ENCODE results near the gene LRRFIP1.
A peak's percentile ranks its signal among the peaks of the same experiment; 100 is the strongest.
"Not testable (repeated sequence)": the region's sequence is repeated elsewhere in the genome, so short reads cannot be mapped to it uniquely, and the experiment has no call there.

The LRRFIP1 gene

DNA sequence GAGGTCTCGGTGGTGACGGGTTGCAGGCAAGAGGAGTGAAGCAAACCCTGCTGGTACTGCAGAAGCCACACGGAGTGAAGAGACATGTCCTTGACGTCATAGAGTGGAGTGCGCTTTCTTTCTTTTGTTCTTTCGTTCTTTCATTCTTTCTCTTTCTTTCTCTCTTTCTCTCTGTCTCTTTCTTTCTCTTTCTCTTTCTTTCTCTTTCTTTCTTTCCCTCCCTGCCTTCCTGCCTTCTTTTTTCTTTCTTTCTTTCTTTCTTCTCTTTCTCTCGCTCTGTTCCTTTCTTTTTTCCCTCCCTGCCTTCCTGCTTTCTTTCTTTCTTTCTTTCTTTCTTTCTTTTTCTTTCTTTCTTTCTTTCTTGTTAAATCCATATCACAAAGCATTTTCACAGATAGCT, 39.2 kb downstream of the LRRFIP1 start:
- DNase-seq = no peak

DNA sequence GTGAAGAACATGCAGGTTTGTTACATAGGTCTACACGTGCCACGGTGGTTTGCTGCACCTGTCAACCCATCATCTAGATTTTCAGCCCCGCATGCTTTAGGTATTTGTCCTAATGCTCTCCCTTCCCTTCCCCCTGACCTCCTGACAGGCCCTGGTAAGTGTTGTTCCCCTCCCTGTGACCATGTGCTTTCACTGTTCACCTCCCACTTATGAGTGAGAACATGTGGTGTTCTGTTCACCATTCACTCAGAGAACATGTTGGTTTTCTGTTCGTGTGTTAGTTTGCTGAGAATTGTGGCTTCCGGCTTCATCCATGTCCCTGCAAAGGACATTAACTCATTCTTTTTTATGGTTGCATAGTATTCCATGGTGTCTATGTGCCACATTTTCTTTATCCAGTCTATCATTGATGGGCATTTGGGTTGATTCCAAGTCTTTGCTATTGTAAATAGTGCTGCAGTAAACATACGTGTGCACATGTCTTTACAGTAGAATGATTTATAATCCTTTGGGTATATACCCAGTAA, 39.7 kb downstream of the LRRFIP1 start:
- not testable (repeated sequence) for DNase-seq

DNA sequence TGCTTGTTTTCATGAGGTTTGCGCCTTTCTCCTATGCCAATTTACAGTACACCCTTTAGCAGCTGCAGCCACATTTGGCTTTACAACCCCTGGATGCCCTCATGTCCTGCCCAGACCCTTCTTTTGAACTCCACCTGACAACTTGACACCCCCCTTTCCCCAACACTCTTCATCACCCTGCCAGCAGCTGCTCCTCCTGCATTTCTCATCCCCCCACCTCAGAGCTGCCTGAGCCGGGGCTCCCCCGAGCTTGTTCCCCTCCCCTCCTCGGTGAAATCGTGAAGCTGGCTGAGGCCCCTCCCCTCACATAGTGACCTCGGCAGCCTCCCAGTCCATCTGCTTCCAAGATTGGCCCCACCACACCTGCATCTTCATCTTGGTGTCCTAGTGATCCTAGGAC, 40.5 kb downstream of the LRRFIP1 start:
- DNase-seq = no peak

DNA sequence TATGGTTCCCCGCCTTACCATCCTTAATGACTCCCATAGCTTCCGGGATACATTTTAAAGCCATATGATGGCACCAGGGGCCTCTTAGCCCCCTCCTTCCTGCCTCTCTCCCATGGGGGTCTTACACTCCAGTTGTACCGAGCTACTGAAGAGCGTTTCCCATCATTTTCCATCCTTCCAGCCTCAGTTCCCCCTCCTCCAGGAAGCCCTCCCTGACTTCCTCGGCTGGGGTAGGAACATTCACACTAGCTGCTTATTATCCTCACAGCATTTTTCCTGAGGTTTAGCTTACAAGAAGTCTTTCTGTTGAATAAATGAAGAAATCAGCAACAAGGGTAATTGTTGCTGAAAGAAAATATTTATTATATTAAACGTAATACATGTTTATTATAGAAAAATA, 41.1 kb downstream of the LRRFIP1 start:
- DNase-seq = no peak

DNA sequence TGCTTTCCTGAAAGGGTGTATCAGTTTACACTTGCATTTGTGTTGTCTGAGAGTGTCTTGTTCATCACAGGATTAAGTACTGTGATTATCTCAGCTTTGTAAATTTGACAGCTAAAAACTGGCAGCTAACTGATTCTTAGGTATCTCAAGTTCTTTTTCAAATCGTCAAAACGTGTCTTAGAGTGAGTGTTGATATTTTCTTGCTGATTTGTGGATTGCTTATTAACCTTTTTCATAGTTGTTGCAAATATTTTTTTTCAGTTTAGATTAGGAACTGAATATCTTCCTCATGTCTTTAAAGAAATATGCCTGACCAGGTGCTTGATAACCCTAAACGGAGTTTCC, 41.9 kb downstream of the LRRFIP1 start:
- DNase-seq = no peak

DNA sequence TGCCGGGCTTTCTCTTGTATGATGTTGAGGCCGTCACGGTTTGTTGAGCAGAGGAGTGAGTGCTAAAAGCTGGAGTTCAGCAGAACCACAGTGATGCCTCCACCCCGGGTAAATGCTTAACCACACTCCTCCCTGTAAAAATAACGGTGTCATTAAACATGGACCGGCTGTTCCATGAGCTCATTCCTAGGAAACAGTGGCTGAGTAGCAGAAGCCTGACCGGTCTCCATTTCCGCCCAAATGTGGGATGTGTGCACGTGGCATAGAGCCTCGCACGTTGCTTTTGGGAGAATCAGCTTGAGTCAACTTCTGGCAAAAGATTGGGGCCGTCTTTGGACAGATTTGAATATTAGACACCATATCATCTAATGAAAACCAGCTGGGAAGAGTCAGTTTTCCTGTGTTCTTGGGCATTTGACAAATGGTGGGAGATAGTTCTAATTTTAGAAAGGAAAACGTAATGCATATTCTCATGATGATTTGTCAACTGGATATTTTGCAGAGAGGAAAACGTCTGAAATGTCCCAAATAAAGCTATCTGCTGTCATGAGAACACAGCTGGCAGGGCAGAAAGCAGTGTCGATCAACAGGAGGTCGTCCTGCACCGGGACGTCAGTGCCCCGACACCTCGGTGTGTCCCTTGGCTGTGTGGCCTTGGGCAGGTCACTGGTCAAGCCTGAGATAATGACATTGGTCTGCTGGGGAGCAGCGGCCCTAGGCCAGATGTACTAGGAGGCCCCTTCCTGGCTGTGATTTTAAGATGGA, 42.4 kb downstream of the LRRFIP1 start:
- no peak for DNase-seq

DNA sequence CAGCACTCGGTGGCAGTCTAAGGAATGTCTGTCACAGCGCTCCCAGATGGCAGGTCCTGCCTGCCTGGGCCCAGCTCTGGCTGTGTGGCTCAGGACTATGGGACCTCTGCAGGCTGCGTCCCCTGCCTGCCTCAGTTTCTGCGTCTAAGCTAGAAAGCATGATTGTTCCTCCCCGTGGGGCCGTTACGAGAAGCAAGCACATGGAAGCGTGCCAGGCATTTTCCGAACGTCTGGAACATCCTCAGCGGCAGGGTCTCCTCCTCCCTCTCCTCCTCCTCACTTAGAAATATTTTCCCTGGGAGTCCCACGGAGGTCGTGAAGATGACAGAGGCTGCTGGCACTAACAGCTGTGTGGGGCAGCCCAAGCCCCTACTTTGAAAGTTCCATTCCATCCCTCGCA, 43.3 kb downstream of the LRRFIP1 start:
- DNase-seq = no peak

DNA sequence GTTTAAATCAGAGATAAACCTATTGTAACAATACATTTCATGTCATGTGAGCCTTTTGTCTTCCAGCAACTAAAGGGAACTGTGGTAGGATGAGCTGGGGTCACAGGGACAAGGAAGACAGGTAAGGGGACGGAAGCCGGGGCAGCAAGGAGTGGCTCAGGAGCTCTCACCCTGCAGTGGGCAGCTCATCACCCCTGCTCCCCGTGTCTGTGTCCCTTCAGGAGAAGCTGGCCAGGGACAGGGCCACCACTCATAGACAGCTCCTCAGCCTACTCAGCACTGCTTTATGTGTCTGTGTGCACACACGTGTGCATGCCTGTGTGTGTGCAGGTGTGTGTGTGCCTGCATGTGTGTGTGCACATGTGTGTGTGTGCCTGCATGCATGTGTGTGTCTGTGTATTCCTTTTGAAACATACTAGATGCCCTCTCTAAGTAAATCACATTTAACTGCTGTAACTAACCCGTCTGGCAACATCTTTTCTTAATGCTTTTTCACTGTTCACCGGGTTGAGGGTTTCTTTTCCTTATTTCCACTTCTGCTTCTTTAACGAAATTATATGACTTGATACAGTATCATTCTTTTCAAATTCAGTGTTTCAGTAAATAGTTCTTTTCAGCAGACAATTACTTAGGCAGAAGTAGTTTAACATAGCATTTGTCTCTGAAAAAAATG, 44.2 kb downstream of the LRRFIP1 start:
- DNase-seq = no peak

DNA sequence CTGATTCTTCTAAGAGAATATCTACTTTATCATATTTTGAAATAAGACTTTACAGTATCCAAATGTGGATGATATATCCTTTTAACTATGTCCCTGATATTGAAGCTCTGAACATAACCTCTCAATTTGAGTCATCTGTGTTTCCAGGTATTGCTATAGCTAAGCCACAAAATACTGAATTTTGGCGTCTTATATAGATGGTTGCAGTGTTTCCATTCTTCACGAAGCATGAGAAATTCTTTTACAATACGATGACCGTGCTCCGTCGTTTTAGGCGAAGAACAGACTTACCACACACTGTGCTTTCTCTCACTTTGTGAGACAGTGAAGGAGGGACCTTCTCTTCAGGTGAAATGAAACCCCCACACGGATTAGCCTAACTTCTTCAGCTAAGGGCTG, 45.3 kb downstream of the LRRFIP1 start:
- DNase-seq = no peak

DNA sequence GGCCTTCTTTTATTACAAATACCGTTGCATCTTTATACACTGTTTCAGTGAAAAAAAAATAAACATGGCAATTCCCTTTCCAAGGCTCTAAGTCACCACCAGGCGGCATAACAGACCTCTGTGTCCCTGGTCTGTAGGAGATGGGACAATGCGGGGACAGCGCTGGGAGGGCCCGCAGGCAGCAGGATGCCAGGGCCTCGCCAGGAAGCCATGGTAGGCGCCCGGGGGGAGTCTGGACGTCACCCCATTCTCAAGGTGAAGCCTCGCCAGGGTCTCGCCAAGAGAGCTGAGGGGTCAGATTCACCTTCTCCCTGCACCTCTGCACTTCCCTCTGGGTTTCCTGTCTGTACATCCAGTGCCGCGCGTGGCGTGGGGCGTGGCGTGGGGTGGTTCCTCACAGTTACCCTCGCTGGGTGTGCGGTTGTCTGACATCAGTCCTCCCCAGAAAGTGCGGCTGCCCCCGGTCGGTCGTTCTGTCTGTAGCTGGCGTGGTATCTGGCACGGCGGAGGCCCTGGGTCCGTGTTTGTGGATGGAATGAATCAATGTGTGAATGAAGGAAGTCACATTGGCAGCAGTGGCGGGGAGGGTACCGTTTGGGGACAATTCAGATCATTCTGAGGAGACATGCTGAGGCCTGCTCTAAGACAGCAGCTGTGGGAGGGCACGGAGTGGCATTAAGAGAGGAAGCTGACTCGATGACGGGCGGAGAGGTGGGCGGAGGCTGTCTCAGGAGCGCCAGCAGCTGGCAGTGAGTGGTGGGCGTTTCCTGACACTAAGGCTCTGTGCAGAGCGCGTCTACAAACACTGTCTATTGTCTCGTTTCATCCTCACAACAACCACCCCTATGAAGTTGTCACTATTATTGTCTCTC, 46.0 kb downstream of the LRRFIP1 start:
- DNase-seq = peak; percentile 42 to 44

DNA sequence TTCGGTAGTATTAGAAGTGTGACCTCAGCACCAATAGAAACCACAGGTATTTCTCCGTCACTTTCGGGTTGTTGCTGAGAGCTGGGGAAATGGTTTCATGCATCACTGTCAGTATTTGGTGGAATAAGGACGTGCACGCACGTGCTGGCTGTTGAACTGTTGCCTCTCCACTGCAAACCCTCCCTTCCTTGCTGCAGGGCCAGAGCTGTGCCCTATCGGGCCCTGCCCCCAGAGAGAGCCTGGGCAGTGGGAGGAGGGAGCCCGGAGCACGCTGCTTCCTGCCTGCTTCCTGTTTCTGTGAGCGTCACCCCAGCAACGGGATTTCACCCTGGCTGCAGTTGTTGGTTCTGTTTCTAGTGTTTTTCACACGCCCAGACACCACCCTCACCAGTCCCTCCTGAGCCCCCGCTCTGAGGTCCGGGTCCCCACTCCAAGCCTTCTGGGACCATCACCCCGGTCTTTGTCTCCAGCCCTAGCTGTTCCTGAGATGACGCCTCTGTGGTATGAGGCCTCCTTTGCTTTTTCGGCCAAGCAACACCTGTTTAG, 47.4 kb downstream of the LRRFIP1 start:
- DNase-seq = peak in 1 of 2 donors; percentile 73

DNA sequence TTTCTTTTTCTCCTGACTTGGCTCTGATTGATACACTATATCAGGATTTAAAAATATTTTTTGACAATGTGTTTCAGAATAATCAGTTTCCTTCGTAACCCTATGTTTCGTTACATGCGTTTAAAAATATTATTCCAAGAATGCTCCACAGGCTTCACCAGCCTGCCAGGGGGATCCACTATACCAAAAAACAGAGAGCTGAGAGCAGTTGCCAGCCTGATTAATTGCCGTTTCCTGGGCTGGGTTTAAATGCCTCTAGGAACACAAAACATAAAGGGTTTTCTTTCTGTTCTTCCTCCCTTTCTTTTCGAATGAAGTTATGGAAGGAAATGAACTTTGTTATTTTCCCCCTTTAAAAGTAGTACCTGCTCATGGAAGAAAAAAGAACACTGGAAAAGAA, 47.9 kb downstream of the LRRFIP1 start:
- DNase-seq = no peak

DNA sequence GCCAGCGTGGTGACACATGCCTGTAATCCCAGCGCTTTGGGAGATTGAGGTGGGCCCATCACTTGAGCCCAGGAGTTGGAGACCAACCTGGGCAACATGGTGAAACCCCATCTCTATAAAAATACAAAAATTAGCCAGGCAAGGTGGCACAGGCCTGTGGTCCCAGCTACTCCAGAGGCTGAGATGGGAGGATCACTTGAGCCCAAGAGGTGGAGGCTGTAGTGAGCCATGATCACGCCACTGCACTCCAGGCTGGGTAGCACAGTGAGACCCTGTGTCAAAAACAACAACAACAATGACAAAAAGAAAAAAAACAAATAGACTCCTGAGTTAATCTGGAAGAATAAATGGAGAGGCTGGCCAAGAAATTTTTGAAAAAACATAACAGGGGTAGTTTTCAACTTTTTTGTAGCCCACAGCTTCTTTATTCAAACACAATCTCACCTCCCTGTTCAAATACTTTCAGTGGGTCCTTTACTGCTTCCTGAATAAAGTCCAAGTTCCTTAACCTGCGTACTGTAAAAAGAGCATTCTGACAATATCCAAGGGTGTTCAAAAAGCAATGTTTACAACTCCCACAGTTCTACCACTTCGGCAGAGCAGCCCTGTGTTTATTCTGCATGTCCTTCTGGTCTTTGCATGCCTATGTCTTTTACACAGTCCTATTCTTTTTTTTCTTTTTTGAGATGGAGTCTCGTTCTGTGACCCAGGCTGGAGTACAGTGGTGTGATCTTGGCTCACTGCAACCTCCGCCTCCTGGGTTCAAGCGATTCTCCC, 53.5 kb downstream of the LRRFIP1 start:
- DNase-seq = no peak

DNA sequence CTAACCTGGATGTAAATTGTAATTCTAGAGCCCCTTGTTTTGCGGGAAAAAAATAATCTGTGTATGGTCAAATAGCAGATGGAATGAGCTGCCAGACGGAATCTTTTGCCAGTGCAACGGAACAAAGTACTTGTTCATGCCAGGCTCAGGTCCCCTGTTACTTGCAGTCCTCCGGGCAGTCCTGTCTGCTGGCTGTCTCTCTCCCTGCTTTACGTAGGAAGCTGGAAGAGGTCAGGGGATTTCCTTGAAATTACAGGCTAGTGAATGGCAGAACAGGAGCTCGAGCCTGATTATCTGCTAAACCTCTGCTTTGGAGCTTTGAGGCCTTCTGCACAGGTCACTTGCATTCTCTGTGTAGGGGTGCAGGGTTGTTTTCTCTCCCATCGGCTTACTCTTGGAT, 54.8 kb downstream of the LRRFIP1 start:
- DNase-seq = no peak

DNA sequence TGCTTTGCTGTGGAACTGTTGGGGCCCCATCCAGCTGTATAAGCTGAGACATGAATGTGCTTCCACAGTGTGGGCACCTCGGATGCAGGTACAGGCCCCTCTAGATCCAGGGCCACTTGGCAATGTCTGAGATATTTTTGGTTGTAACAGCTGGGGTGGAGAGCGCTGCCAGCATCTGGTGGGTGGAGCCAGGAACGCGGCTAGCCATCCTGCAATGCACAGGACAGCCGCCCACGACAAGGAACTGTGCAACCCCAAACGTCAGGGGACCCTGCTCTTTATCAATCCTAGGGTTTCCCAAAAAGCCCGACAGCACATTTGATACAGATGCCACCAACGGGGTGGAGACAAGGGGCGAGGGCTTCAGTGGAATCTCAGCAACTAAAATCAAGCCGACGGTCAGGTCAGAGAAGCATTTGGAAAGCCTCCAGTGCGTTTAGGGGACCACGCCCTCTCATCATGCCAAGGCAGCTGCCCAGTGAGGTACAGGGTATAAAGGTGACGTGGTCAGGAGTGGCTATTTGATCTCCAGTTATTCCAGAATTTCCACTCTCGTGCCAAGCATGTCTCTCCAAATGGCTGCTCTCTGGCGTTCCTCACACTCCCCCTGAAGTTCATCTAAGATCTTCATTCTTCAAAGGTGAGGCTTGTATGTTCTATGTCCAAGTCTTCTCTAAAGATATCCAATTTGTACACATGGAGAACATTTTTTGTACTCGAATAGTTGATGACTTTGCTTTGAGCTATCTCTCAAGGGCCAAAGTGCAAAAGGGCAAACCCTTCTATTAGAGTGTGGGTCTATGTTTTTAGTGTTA, 55.7 kb downstream of the LRRFIP1 start:
- no peak for DNase-seq

DNA sequence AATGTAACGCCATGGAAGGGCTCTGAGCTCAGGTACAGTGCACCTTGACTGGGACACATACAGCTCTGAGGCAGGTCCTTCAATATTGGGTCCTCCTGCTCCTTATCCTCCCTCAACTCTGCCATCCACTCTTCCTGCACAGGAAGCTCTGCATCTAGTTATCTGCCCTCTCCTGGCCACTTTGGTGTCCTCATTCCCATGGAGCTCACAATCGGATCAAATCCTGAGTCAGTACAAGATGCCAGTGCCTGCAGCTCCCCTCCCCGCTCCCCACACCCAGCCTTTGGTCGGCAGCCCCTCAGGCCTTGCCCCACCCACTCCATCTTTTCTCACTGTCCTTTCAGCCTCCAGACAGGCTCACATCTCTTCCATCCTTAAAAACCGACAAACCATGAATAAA, 58.0 kb downstream of the LRRFIP1 start:
- DNase-seq = no peak

DNA sequence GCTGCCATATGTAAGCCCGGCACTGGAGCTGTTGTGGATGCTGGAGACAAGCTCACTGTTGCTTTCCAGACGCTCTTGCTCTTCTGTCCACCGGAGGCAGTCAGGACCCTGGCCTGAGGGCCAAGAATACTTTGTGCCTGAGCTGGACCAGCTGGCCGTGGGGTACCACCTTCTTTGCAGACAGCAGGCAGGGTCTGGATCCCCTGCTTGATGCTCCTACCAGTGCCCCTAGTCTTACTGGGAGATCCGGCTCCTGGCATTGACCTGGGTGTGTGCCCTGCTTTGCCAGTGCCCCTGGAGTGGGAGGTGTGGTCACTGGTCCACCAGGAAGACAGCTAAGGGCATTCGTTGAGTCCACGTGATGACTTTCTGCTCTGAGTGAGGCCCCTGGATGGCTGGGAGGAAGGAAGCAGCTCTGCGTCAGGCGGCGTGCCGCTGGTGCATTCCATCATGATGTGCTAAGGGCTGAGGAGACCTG, 59.3 kb downstream of the LRRFIP1 start:
- no peak for DNase-seq

DNA sequence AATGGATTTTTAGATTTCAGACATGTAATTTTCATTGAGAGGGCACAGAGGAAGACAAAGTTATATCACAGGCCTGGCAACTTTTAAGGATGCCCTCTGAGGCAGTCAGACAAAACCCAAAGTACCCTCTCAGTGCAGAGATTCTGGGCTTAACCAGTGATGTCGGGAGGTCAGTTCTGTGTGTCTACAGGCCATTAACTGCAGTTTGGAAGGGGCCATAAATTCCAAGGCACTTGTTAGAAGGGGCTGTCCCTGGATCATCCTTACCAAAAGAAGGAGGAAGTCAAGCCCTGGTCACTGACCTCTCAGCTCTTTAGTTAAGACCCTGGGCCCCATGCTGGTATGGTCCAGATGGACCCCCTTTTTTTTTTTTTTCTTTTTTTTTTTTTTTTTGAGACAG, 60.7 kb downstream of the LRRFIP1 start:
- DNase-seq = no peak

DNA sequence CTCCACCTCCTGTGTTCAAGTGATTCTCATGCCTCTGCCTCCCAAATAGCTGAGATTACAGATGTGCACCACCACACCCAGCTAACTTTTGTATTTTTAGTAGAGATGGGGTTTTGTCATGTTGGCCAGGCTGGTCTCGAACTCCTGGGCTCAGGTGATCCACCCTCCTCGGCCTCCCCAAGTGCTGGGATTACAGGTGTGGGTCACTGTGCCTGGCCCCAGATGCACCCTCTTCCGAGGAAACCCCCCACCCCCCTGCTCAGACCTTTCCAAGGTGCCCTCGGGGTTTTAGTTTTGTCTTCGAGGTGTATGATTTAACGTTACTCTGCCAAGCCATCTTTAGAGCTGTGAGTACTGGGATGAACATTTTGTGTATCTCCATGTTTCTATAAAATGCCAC, 61.2 kb downstream of the LRRFIP1 start:
- DNase-seq = not testable (repeated sequence)

DNA sequence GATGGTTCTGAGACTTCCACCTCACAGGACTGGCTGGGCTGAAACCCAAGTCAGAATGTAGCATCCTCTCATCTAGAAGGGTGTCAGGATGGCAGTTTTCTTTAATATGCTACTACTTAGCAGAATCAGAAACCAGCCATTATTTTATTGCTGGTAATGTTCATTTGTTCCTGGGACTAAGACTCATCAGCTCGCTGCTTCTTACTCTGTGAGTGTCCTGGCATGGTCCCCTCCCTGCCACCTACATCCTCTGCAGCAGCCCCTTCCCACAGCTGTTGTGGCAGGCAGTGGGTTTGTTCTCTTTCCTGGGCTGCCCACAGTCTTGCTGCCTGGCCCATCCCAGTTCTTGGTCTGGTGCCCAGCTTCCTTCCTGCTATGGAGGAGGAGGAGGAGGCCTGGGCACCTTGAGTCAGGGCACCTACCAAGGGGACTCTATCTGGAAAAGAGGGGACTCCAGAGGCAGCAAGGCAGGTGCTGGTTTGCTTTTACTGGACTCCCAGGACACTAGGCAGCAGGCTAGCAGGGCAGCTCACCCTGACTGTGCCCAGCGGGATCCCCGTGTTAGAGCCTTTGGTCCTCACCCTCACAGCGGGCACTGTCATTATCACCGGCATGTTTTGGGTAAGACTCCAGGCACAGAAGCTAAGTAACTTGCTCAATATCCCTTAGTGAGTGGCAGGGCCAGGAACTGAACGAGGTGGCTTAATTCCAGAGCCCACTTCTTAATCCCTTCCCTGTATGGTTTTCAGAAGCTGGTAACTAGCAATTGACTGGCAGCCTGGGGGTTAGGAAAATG, 62.1 kb downstream of the LRRFIP1 start:
- no peak for DNase-seq
